Measurements from ENCODE around the gene KRT78.
"Not testable (repeated sequence)": the region's sequence is repeated elsewhere in the genome, so short reads cannot be mapped to it uniquely, and the experiment has no call there.

The KRT78 gene

GRCh38 chr12:52857500-52857899 lies 8.7 kb upstream of the KRT78 start:
- TF ChIP-seq, protein P1, sequence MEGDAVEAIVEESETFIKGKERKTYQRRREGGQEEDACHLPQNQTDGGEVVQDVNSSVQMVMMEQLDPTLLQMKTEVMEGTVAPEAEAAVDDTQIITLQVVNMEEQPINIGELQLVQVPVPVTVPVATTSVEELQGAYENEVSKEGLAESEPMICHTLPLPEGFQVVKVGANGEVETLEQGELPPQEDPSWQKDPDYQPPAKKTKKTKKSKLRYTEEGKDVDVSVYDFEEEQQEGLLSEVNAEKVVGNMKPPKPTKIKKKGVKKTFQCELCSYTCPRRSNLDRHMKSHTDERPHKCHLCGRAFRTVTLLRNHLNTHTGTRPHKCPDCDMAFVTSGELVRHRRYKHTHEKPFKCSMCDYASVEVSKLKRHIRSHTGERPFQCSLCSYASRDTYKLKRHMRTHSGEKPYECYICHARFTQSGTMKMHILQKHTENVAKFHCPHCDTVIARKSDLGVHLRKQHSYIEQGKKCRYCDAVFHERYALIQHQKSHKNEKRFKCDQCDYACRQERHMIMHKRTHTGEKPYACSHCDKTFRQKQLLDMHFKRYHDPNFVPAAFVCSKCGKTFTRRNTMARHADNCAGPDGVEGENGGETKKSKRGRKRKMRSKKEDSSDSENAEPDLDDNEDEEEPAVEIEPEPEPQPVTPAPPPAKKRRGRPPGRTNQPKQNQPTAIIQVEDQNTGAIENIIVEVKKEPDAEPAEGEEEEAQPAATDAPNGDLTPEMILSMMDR (IDR thresholded peaks at IDR 0.05) = no peak
- Histone ChIP-seq H3K27me3 (ENCODE audit: control insufficient read depth, insufficient read depth, low read length) (no peaks in the 10 kb centered on the region), H3K36me3 (ENCODE audit: control insufficient read depth, insufficient read depth, low read length) (no peaks in the 10 kb centered on the region), H3K9ac (no peak overlapping the region), H3K27ac (no peak overlapping the region), H2AFZ (no peak overlapping the region), H3K4me3 (ENCODE audit: low read depth, low read length) (no peak overlapping the region), H3K4me2 (ENCODE audit: low read length) (no peak overlapping the region), H3K4me1 (no peaks in the 10 kb centered on the region), H3K79me2 (no peaks in the 10 kb centered on the region), H3K9me3 (ENCODE audit: control insufficient read depth, low read length) (no peaks in the 10 kb centered on the region)

- H3K27me3 ChIP-seq (ENCODE audit: control insufficient read depth, insufficient read depth, low read length) = no peaks in the 10 kb centered on the region
- no peak overlapping the region for H3K9ac ChIP-seq
- H3K27ac ChIP-seq = no peak overlapping the region
- TF ChIP-seq, protein P1 (IDR thresholded peaks at IDR 0.05) = no peak
- no peaks in the 10 kb centered on the region for H3K9me3 ChIP-seq (ENCODE audit: control insufficient read depth, low read length)
- H3K4me2 ChIP-seq (ENCODE audit: low read length) = no peak overlapping the region
- H3K36me3 ChIP-seq (ENCODE audit: control insufficient read depth, insufficient read depth, low read length) = no peaks in the 10 kb centered on the region
- H3K79me2 ChIP-seq = no peaks in the 10 kb centered on the region
- no peak overlapping the region for H3K4me3 ChIP-seq (ENCODE audit: low read depth, low read length)
- no peak overlapping the region for H2AFZ ChIP-seq
- no peaks in the 10 kb centered on the region for H3K4me1 ChIP-seq
Observed at GRCh38 chr12:52856787-52857186, 8.0 kb upstream of the KRT78 start.

DNA sequence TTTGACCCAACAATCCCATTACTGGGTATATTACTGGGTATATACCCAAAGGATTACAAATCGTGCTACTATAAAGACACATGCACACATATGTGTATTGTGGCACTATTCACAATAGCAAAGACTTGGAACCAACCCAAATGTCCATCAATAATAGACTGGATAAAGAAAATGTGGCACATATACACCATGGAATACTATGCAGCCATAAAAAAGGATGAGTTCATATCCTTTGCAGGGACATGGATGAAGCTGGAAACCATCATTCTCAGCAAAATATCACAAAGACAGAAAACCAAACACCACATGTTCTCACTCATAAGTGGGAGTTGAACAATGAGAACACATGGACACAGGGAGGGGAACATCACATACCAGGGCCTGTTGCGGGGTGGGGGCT lies 7.3 kb upstream of the KRT78 start:
- H3K4me2 ChIP-seq (ENCODE audit: low read length); H3K79me2 ChIP-seq; H3K27ac ChIP-seq; H3K36me3 ChIP-seq (ENCODE audit: control insufficient read depth, insufficient read depth, low read length); H3K9me3 ChIP-seq (ENCODE audit: control insufficient read depth, low read length); H2AFZ ChIP-seq; H3K4me3 ChIP-seq (ENCODE audit: low read depth, low read length); H3K9ac ChIP-seq; H3K27me3 ChIP-seq (ENCODE audit: control insufficient read depth, insufficient read depth, low read length); H3K4me1 ChIP-seq: not testable (repeated sequence)

DNA sequence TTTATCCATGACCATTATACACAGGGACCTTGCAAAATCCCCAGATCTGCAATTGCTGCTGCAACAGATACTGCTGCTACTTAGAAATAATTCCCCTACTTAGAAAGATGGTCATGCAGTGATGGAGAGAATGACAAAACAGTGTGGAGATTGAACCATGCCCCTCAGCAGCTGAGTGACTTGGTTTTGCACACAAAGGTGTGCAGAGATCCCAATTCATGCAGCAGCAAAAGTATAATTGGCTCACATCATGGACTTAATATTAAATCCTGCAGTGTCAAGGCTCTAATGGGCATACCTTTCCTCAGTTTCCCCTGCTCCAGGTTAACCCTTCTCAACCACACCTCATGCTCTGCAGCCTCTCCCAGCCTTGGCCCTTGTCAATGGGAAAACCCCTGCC lies 3.0 kb upstream of the KRT78 start:
- Histone ChIP-seq H3K27me3 (ENCODE audit: control insufficient read depth, insufficient read depth, low read length) (no peaks in the 10 kb centered on the region), H3K4me3 (ENCODE audit: low read depth, low read length) (no peak overlapping the region), H3K27ac (no peak overlapping the region), H3K36me3 (ENCODE audit: control insufficient read depth, insufficient read depth, low read length) (no peaks in the 10 kb centered on the region), H2AFZ (no peak overlapping the region), H3K4me1 (no peaks in the 10 kb centered on the region), H3K9me3 (ENCODE audit: control insufficient read depth, low read length) (no peaks in the 10 kb centered on the region), H3K9ac (no peak overlapping the region), H3K79me2 (no peaks in the 10 kb centered on the region), H3K4me2 (ENCODE audit: low read length) (no peak overlapping the region)
- TF ChIP-seq, protein P1 (IDR thresholded peaks at IDR 0.05) = no peak

DNA sequence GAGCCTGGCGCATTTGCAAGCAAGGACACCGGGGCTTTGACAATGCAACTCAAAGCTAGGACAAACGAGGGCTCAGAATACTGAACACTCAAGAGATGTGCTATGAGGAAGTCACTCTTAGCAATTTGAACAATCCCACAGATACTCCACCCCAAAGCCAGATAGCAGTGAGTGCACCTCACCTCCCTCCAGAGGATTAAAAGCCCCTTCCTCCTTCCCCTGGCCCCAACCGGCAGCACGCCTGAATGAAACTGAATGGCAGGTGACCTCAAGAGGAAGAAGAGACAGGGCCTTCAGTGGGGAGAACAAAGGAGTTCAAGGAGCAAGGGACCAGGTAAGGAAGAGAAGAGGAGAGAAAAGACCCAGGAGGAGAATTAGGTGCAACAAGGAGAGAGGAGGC lies 1.9 kb upstream of the KRT78 start:
- H3K36me3 ChIP-seq (ENCODE audit: control insufficient read depth, insufficient read depth, low read length) = no peaks in the 10 kb centered on the region
- H3K4me2 ChIP-seq (ENCODE audit: low read length) = no peak overlapping the region
- TF ChIP-seq, protein P1 (IDR thresholded peaks at IDR 0.05) = no peak
- H3K9me3 ChIP-seq (ENCODE audit: control insufficient read depth, low read length) = no peaks in the 10 kb centered on the region
- no peak overlapping the region for H3K27ac ChIP-seq
- H3K4me1 ChIP-seq = no peaks in the 10 kb centered on the region
- no peak overlapping the region for H3K9ac ChIP-seq
- no peak overlapping the region for H2AFZ ChIP-seq
- H3K79me2 ChIP-seq = no peaks in the 10 kb centered on the region
- H3K27me3 ChIP-seq (ENCODE audit: control insufficient read depth, insufficient read depth, low read length) = no peaks in the 10 kb centered on the region
- H3K4me3 ChIP-seq (ENCODE audit: low read depth, low read length) = no peak overlapping the region

Measured in parathyroid adenoma (tissue), 2 donors.